Astrocyte (in vitro differentiated cells and primary cell): ENCODE results near the gene TENT4A.

ENCODE experiments used
- CTCF ChIP-seq: IDR thresholded peaks from 2 replicates; pipeline ENCODE4 v1.5.1; 2011; ENCODE audit warnings: low read depth, mild to moderate bottlenecking, inconsistent platforms, low read length, moderate library complexity; ENCODE audit not compliant: insufficient read depth
- EZH2 ChIP-seq: IDR thresholded peaks from 2 replicates; pipeline ENCODE4 v1.6.1; 2012; ENCODE audit warnings: mild to moderate bottlenecking, low read length, inconsistent platforms; ENCODE audit not compliant: insufficient read depth

GRCh38 chr5:6775571-6775970 lies 62.3 kb downstream of the TENT4A start:
- no peak for TF ChIP-seq EZH2
- TF ChIP-seq CTCF: no peak
